ENCODE results near the gene GNAT1.

The GNAT1 gene

GRCh38 chr3:50174947-50175524, 16.4 kb upstream of the GNAT1 start:
- no peak for DNase-seq

- peak in 1 of 58 donors; percentile 6 for DNase-seq
Measured at GRCh38 chr3:50177346-50177745, 14.1 kb upstream of the GNAT1 start.

- no peak for DNase-seq
Measured at GRCh38 chr3:50179710-50180109, 11.7 kb upstream of the GNAT1 start.

- no peak for DNase-seq
Measured at GRCh38 chr3:50181985-50182384, 9.4 kb upstream of the GNAT1 start.

DNA sequence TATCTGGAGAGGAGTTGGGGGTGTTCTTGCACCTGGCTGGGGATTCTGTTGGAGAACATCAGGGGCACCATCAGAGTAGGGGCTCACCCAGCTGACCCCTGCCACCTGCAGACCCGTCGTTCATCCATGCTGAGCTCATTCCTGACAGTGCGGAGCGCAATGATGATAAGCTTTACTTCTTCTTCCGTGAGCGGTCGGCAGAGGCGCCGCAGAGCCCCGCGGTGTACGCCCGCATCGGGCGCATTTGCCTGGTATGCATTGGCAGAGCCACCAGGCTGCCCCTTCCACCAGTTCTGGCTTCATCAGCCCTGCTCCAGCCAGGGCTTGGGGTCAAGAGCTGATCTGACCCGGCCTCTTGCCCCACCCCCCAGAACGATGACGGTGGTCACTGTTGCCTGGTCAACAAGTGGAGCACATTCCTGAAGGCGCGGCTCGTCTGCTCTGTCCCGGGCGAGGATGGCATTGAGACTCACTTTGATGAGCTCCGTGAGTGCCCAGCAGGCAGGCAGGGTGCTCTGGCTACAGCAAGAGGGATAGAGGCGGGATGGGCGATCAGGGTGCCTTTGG, 8.8 kb upstream of the GNAT1 start:
- DNase-seq: no peak

DNA sequence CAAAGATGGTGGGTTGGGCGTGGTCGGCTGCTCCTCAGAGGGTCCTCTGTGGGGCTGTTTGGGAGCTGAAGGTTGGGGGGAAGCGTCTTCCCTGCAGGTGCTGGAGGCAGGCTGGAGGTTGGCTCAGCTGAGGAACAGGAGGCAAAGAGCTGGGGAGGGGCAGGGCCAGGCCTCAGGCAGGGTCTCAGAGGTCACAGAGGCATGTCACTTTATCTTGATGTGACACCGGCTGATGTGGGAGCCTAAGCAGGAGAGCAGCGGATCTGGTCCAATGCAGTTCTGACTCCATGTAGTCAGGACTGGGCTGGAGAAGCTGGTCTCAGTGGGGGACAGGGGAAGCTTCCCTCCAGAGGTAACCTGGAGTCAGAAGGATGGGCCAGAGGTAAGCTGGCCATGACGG, 7.7 kb upstream of the GNAT1 start:
- no peak for DNase-seq

- no peak for DNase-seq
Measured at GRCh38 chr3:50184242-50184978, 7.0 kb upstream of the GNAT1 start.

DNA sequence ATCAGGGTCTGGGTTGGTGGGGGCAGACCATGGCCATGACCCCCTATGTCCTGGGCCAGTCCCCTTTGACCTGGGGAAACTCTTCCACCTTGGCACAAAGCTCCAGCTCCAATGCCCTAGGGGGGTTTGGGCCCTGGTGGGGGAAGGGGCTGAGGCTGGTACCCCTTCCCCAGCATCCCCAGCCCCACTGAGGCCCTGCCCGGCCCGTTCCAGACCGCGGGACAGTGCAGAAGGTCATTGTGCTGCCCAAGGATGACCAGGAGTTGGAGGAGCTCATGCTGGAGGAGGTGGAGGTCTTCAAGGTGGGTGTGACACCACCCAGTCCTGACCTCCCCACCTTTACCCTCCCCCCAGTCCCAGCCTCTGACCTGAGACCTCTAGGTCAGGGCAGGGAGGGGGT, 6.2 kb upstream of the GNAT1 start:
- DNase-seq: no peak

DNA sequence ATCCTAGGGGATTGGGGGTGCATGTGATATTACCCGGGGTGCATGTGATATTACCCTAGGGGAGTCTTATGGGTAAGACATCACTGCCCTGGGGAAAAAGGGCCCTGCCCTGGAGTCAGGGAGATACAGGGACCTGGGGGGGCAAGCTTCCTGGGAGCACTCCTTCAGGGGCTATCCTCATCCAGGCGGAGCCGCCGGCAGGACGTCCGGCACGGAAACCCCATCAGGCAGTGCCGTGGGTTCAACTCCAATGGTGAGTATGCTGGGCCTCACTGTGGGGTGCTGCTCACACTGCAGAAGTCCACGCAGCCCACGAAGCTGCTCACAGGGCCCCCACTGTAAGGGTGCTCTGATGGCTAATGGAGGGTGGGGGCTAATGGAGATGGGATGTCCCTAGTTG, 5.3 kb upstream of the GNAT1 start:
- DNase-seq: no peak

- DNase-seq: no peak
Measured at GRCh38 chr3:50187750-50188149, 3.7 kb upstream of the GNAT1 start.

DNA sequence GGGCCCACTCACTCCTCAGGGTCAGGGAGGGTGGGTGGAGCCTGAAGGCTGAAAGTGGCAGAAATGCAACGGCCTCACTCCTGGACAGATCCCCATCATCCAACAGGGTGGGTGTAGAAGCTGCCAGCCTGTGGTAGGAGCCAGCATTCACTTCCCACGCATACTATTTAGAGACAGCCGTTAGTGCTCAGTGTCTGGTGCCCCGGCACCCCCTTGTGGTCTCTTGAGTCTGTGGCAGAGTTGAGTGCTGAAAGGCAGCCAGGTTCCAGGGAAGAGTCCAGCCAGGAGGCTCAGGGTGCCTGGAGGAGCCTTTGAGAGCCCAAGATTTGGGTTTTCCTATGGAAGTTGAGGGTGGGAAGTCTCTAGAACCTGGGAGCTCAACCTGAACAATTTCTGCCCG, 2.1 kb upstream of the GNAT1 start:
- DNase-seq: peak in 54 of 58 donors; percentile 13 to 90 (median 57)

- no peak for DNase-seq
Measured at GRCh38 chr3:50189989-50190388, 1.4 kb upstream of the GNAT1 start.

DNA sequence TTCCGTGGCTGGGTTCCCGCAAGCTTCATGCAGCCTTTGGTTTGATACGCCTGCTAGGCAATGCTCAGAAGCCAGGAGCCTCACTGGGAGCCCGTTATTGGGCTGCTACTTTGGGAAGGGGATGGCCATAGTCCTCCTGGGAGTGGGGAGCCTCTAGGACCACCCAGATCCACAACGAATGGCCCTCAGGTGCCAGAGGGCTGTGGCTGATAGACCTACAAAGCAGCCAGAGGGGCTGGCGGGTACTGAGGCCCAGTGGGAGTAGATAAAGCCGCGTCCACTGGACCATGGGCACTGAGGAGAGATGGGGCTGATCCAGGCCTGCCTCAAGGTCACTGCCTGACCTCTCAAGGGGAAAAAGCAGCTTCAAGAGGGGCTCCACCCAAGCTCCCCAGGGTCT, 714 bp downstream of the GNAT1 start:
- DNase-seq: no peak

GRCh38 chr3:50192689-50193141, 1.3 kb downstream of the GNAT1 start:
- peak in 50 of 58 donors; percentile 5 to 85 (median 32) for DNase-seq

DNA sequence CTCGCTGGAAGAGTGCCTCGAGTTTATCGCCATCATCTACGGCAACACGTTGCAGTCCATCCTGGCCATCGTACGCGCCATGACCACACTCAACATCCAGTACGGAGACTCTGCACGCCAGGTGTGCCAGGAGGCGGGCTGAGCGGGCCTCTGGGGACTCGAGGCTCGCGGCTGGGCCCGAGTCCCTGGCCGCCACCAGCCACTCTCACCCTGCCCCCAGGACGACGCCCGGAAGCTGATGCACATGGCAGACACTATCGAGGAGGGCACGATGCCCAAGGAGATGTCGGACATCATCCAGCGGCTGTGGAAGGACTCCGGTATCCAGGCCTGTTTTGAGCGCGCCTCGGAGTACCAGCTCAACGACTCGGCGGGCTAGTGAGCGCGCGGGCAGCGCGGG, 1.9 kb downstream of the GNAT1 start:
- no peak for DNase-seq

GRCh38 chr3:50193746-50194127, 2.3 kb downstream of the GNAT1 start:
- no peak for DNase-seq

DNA sequence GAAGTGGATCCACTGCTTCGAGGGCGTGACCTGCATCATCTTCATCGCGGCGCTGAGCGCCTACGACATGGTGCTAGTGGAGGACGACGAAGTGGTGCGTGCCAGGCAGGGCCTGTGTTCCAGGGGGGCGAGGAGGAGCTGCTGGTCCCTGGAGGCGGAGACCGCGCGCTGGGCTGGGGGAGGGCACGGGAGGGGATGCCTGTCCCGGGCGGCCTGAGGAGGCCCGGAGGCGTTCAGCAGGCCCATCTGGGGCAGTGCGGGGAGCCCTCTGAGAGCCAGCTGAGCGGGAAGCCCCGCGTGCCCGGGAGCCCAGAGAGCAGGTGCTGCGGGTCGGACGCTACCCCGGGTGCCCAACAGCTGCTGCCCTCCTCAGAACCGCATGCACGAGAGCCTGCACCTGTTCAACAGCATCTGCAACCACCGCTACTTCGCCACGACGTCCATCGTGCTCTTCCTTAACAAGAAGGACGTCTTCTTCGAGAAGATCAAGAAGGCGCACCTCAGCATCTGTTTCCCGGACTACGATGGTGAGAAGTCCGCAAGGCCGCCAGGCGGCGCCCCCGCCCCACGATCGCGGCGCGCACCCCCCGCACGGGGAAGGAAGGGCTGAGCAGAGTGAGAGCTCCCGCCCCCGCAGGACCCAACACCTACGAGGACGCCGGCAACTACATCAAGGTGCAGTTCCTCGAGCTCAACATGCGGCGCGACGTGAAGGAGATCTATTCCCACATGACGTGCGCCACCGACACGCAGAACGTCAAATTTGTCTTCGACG, 2.9 kb downstream of the GNAT1 start:
- DNase-seq: peak in 49 of 58 donors; percentile 4 to 76 (median 48)

DNA sequence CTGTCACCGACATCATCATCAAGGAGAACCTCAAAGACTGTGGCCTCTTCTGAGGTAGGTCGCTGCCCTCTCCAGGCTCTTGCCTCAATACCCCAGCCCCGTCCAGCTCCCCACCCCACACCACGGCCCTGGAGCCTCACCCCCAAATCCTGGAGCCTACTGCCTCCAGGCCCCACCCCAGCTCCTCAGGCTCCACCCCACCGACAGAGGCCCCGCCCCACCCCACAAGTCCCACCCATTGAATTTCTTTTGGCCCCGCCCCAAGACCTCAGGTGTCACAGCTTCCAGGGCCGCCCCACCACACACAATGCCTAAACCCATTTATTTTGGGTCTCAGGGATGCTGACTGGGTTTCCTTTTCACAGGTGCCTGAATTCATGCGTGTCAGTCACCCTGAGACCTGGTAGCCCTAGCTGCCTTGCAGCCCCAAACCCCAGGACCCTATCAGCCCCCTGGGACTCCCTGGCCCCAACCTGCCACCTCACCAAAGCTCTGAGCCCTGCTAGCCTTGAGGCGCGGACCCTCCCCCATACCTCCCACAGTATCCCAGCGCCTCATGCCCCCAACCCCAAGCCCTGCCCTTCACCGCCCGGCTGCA, 3.6 kb downstream of the GNAT1 start:
- DNase-seq: no peak

- DNase-seq: no peak
Measured at GRCh38 chr3:50195501-50196252, 4.3 kb downstream of the GNAT1 start.

- DNase-seq: no peak
Measured at GRCh38 chr3:50196253-50196801, 4.9 kb downstream of the GNAT1 start.

Data from anterior cingulate cortex (tissue), 58 donors.